ENCODE measurements around the gene TBCA. TPM values are rescaled to one million over a fixed set of nuclear protein-coding genes. Genes with fewer than 3 reads are reported as not detected.
A peak's percentile ranks its signal among the peaks of the same experiment; 100 is the strongest.

Gene TBCA
- total RNA-seq, 4 donors from 2014 or later, result 81.5 to 170 (median 119) TPM

DNA sequence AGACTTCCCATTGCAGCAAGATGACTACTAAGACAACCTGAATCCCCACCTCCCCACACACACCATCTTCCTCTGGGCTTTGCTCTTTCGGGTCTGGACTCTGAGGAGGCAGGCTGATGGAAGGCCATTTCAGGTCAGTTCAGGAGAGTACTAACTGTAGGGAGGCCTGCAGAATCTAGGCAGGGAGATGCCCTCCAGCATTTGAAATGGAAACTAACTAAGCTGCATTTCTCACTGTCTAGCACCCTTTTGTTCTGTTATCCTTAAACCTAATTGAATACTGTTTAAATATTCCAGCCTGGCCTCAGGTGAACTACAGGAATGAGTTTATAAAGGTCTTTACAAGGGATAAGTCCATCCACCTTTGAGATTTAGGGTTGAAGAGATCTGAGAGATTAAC is 4.9 kb upstream of the TBCA start:
- ATAC-seq (ENCODE audit: low FRiP score), result no peak
- DNase-seq (ENCODE audit: low spot score), result no peak
- TF ChIP-seq, protein P1, sequence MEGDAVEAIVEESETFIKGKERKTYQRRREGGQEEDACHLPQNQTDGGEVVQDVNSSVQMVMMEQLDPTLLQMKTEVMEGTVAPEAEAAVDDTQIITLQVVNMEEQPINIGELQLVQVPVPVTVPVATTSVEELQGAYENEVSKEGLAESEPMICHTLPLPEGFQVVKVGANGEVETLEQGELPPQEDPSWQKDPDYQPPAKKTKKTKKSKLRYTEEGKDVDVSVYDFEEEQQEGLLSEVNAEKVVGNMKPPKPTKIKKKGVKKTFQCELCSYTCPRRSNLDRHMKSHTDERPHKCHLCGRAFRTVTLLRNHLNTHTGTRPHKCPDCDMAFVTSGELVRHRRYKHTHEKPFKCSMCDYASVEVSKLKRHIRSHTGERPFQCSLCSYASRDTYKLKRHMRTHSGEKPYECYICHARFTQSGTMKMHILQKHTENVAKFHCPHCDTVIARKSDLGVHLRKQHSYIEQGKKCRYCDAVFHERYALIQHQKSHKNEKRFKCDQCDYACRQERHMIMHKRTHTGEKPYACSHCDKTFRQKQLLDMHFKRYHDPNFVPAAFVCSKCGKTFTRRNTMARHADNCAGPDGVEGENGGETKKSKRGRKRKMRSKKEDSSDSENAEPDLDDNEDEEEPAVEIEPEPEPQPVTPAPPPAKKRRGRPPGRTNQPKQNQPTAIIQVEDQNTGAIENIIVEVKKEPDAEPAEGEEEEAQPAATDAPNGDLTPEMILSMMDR (IDR thresholded peaks at IDR 0.05), result no peak

DNA sequence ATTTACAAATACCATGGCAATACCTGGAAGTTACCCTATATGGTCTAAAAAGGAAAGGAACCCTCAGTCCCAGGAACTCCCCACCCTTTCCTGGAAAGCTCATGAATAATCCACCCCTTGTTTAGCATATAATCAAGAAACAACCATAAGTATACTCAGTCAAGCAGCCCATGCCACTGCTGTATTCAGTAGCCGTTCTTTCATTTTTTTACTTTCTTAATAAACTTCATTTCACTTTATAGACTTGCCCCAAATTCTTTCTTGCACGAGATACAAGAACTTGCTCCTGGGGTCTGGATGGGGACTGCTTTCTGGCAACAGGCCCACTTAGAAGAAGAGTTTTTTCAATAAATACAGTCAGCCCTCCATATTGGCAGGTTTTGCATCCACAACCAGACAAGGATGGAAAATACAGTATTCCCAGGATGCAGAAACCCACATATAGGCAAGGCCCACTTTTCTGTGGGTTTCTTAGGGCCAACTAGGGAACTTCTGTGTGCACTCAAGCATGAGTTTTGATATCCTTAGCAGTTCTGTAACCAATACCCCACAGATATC is 2.8 kb upstream of the TBCA start:
- TF ChIP-seq, protein P1 (IDR thresholded peaks at IDR 0.05), result no peak

DNA sequence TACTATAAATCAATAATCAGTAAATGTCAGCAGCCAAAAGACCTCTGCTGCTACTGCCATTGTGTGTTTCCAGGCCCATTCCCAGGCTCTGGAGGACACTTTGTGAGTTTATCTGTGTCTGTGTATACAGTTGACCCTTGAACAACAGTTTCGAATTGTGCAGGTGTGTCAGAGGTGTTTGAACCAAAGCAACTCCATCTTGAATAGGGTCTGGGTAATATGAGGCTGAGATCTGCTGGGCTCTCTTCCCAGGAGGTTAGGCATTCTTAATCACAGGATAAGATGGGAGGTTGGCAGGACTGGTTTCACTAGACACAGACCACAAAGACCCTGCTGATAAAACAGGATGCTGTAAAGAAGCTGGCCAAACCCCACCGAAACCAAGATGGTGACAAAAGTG is 2.3 kb upstream of the TBCA start:
- DNase-seq (ENCODE audit: low spot score) (no peak), ATAC-seq (ENCODE audit: low FRiP score) (no peak)
- TF ChIP-seq, protein P1 (IDR thresholded peaks at IDR 0.05), result no peak

More for the DNA sequence above, 2.8 kb upstream of the TBCA start:
- no peak for DNase-seq (ENCODE audit: low spot score)
- no peak for ATAC-seq (ENCODE audit: low FRiP score)

DNA sequence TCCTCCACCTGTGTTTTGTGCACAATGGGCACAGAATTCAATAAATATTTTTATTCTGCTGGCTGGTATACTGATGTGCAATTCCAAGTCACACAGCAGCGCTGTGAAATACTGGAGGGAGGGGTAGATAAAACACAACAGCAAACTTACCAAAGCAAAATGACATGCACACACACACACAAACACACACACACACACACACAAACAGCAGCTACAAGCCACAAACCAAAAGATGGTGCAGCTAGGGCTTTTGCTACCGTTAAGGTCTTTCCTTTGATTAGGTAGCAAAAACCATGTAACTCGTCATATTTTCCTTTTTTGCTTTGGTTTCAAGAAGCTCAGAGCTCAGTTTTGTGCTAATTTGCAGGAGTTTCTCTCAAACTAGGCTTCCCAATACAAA is 1.8 kb upstream of the TBCA start:
- TF ChIP-seq, protein P1 (IDR thresholded peaks at IDR 0.05), result no peak
- no peak for ATAC-seq (ENCODE audit: low FRiP score)

DNA sequence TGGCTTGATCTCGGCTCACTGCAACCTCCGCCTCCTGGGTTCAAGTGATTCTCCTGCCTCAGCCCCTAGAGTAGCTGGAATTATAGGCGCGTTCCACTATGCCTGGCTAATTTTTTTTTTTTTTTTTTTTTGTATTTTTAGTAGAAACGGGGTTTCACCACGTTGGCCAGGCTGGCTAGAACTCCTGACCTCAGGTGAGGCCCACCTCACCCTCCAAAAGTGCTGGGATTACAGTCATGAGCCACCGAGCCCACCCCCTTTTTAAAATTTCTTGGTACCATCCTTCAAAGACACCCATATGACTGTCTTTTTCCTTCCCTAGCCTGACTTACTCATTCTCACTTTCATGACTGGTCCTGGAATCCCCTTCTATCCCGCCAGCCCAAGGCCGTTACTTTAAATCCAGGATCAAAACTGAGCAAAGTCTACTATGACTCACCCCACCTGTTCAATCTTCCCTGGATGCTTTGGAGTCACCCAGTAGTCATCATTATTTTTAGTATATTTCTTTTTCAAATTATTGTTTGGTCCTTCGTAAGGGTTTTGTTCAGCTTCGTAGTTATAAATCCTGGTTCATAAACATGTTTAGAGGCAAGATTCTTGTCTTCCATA is 1.2 kb upstream of the TBCA start:
- DNase-seq (ENCODE audit: low spot score) (no peak), ATAC-seq (ENCODE audit: low FRiP score) (no peak)
- TF ChIP-seq, protein P1 (IDR thresholded peaks at IDR 0.05), result no peak

More for the DNA sequence above, 1.8 kb upstream of the TBCA start:
- no peak for DNase-seq (ENCODE audit: low spot score)

DNA sequence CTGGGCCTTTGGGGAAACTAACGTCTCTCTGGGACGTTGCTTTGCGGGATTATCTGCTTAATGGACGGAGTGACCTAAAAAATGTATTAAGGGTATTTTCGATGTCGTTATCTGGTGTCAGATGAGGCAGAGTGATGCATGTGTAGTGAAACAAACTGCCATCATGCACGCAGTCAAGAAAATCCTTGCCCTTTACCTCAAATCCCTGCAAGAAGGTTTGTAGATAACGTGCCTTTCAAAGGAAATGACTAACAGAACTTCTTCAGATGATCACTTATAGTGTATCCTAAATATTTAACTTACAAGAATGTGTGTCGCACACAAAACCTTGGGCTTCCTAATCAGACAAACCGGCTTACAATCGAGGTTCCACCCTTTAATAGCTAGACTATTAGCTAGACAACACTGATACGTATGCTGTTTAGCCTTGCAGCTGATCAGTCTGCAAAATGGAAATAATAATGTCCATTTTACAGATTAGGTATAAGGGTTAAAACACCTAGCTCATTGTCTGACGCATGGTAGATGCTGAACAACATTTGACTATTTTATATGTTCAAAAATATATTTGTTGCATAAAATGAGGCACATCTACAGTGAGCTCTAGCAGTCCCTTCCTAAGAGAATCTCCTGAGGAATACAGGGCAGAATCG is 541 bp upstream of the TBCA start:
- DNase-seq (ENCODE audit: low spot score) (no peak), ATAC-seq (ENCODE audit: low FRiP score) (peak; percentile 24)
- TF ChIP-seq, protein P1 (IDR thresholded peaks at IDR 0.05), result no peak

All from omental fat pad (tissue), 4 donors.